Common myeloid progenitor, CD34-positive (primary cell): ENCODE measurements around the gene TMEM185A.

Source experiments
- CTCF ChIA-PET: fragments of 350-600 bp; sonication (Branson Sonifier 250); formaldehyde crosslinking; loops from one replicate; lab custom pipeline; 2021; ENCODE audit warnings: antibody characterized with exemption; lab: Charles Lee
- POLR2A ChIA-PET: fragments of 350-600 bp; sonication (Branson Sonifier 250); formaldehyde crosslinking; loops from one replicate; lab custom pipeline; 2021; ENCODE audit warnings: antibody characterized with exemption; lab: Charles Lee
- DNase-seq, 3 donors: peaks; one replicate each; pipeline versions ENCODE4 v3.0.0 to v3.0.0-alpha.2; 2013
- H3K27ac ChIP-seq, 2 experiments: 1 replicate in 1 of 2; 2 replicates in 1 of 2; pipeline ENCODE4 v1.7.0; 2013; ENCODE audit warnings: inconsistent platforms in 2 of 2, low read length in 2 of 2, mild to moderate bottlenecking in 2 of 2, low read depth in 1 of 2, moderate library complexity in 1 of 2; ENCODE audit not compliant: severe bottlenecking in 2 of 2, insufficient read depth in 1 of 2, poor library complexity in 1 of 2
- H3K27me3 ChIP-seq, 5 experiments: replicated peaks in 2 of 5; 1 replicate in 3 of 5; 2 replicates in 2 of 5; pipeline versions ENCODE4 v1.6.1 to v1.7.0; 2013; ENCODE audit warnings: low read length in 4 of 5, mild to moderate bottlenecking in 2 of 5, moderate library complexity in 2 of 5, inconsistent platforms in 1 of 5; ENCODE audit not compliant: insufficient read depth in 5 of 5, control insufficient read depth in 4 of 5
- H3K36me3 ChIP-seq, 4 experiments: 1 replicate in 2 of 4; 2 replicates in 2 of 4; pipeline versions ENCODE4 v1.6.1 to v1.7.0; 2013; ENCODE audit warnings: low read length in 3 of 4, control low read depth in 1 of 4, mild to moderate bottlenecking in 1 of 4; ENCODE audit not compliant: control insufficient read depth in 4 of 4, insufficient read depth in 4 of 4
- H3K4me1 ChIP-seq, 4 experiments: 1 replicate in 3 of 4; 2 replicates in 1 of 4; pipeline versions ENCODE4 v1.6.1 to v1.7.1; 2013; ENCODE audit warnings: low read length in 3 of 4, mild to moderate bottlenecking in 3 of 4, control low read depth in 1 of 4, inconsistent platforms in 1 of 4, moderate library complexity in 1 of 4; ENCODE audit not compliant: control insufficient read depth in 4 of 4, insufficient read depth in 4 of 4; ENCODE audit errors: control extremely low read depth in 1 of 4
- H3K4me3 ChIP-seq, 7 experiments: 1 replicate in 4 of 7; 2 replicates in 3 of 7; pipeline versions ENCODE4 v1.5.1 to v1.7.0; 2013; ENCODE audit warnings: mild to moderate bottlenecking in 7 of 7, low read length in 6 of 7, moderate library complexity in 6 of 7, inconsistent platforms in 2 of 7, low read depth in 2 of 7, control low read depth in 1 of 7; ENCODE audit not compliant: insufficient read depth in 4 of 7, control insufficient read depth in 1 of 7; ENCODE audit errors: extremely low read depth in 1 of 7
- H3K9me3 ChIP-seq, 5 experiments: 1 replicate in 4 of 5; 2 replicates in 1 of 5; pipeline versions ENCODE4 v1.6.1 to v1.7.1; 2013; ENCODE audit warnings: low read length in 4 of 5, mild to moderate bottlenecking in 2 of 5, inconsistent platforms in 1 of 5, low read depth in 1 of 5, moderate library complexity in 1 of 5; ENCODE audit not compliant: control insufficient read depth in 4 of 5, insufficient read depth in 2 of 5; ENCODE audit errors: control extremely low read depth in 1 of 5
- WGBS: methylation state at CpG from one replicate; pipeline ENCODE4 v1.1.5; 2013; ENCODE audit not compliant: insufficient coverage; 5-methylcytosine and 5-hydroxymethylcytosine counted together

TMEM185A gene

DNA sequence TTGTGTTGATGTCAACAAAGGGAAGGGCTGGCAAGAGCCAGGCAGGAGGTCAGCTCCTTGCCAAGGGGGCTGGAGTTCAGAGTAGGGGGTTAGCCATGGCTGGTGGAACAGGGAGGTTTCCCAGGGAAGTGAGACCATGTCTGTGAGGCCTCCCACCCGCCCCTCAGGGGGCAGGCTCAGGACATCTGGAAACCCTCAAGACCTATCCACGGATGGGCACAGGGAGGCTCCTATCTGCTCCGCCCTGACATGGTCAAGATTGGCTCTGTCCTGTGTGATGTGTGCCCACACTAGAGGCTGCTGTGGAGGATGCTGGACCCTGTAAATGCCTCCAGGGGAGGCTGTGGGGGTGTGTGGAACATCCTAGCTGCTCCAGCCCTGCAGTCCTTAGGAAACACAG lies 8.0 kb upstream of the TMEM185A start:
- DNase-seq, result no peak
- H3K9me3 ChIP-seq, result peaks cover 0 to 4% (median 0%) of the 10 kb centered on the region in 5 experiments
- WGBS, result 71% methylated on average over 3 of the region's 3 CpGs
- no peak overlapping the region for H3K4me3 ChIP-seq
- POLR2A ChIA-PET, result no interaction called here
- CTCF ChIA-PET, result no interaction called here
- no peaks in the 10 kb centered on the region for H3K36me3 ChIP-seq
- no peaks in the 10 kb centered on the region for H3K4me1 ChIP-seq
- H3K27me3 ChIP-seq, result no peaks in the 10 kb centered on the region
- no peak overlapping the region for H3K27ac ChIP-seq

DNA sequence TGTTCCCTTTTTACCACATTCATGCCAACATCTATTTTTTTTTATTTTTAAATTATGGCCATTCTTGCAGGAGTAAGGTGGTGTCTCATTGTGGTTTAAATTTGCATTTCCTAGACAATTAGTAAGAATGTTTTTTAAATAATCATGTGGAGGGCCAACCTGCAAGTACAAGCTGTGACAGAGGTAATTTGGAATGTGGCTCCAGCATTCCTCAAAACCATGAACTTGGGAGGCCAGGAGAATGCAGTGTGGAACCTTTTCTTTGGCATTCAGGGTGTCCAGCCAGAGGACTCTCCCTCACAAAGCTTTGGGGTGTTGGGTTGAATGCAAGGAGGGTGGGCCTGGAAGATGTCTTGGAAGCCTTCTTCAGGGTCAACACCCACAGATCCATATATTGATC lies 7.3 kb upstream of the TMEM185A start:
- H3K4me3 ChIP-seq, result no peak overlapping the region
- no peaks in the 10 kb centered on the region for H3K27me3 ChIP-seq
- POLR2A ChIA-PET, result no interaction called here
- CTCF ChIA-PET, result interaction anchor here (0.6 kb wide), 1 partner anchor 673 kb away, joined by 3 read pairs; no protein-coding TSS in a partner anchor
- peaks cover 0 to 4% (median 0%) of the 10 kb centered on the region in 5 experiments for H3K9me3 ChIP-seq
- no peak for DNase-seq
- H3K27ac ChIP-seq, result no peak overlapping the region
- H3K4me1 ChIP-seq, result no peaks in the 10 kb centered on the region
- no peaks in the 10 kb centered on the region for H3K36me3 ChIP-seq

DNA sequence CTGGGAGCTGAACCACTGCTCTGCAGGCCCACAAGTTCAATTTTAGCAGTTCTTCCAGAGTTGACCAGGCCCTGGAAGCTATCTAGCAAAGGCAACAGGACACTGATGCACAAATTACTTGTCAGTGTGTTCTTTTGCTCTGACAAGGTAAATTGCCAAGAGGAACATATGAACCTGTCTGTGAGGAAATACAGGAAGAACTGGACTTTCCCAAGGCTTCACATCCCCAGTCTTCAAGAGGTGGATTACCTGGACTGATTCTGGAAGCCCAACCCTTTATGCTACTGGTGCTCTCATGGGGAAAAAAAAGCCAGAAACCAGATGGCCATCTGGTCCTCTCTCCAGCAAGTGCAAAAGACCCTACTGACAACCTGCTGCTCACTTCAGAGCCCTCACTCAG lies 1.9 kb upstream of the TMEM185A start:
- peaks cover 0 to 2% (median 0%) of the 10 kb centered on the region in 4 experiments for H3K36me3 ChIP-seq
- H3K27me3 ChIP-seq, result peaks cover 0 to 8% (median 0%) of the 10 kb centered on the region in 5 experiments
- peaks cover 4 to 19% (median 6%) of the 10 kb centered on the region in 4 experiments for H3K4me1 ChIP-seq
- DNase-seq, result no peak
- CTCF ChIA-PET, result no interaction called here
- peaks cover 0 to 9% (median 0%) of the 10 kb centered on the region in 5 experiments for H3K9me3 ChIP-seq
- no peak overlapping the region for H3K27ac ChIP-seq
- H3K4me3 ChIP-seq, result no peak overlapping the region
- POLR2A ChIA-PET, result no interaction called here

DNA sequence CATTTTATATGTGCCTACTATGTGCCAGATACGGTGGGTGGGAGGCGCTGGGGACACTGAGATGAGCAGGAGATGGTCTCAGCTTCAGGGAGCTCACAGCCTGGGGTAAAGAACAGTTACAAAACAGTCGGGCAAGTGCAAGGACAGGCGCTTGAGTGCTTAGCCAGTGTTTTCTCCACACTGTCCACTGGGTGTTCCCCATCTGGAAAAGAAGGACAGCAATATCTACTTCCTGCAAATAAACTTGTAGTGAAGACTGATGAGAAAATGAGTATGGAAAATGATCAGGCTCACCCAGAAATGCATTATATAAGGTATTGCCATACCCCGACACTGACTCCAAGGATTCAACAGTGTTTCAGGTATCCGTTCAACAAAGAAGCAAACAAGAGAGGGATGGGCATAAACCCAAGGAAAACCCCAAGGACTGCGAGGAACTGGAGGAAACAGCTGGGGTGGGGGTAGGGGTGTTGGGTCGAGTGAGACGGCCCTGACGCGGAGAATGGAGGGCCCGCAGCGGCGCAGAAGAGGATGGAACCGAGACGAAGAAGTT lies 835 bp downstream of the TMEM185A start:
- POLR2A ChIA-PET, result no interaction called here
- Histone ChIP-seq H3K4me1 (peaks cover 4 to 19% (median 6%) of the 10 kb centered on the region in 4 experiments), H3K9me3 (peaks cover 0 to 4% (median 0%) of the 10 kb centered on the region in 5 experiments), H3K27me3 (peaks cover 0 to 8% (median 0%) of the 10 kb centered on the region in 5 experiments), H3K4me3 (peak overlapping the region; percentile 55 to 79 (median 71)), H3K27ac (peak overlapping the region in 1 of 2 experiments; percentile 4), H3K36me3 (peaks cover 0 to 2% (median 0%) of the 10 kb centered on the region in 4 experiments)
- 54% methylated on average over 15 of the region's 16 CpGs for WGBS
- DNase-seq, result peak in 2 of 3 donors; percentile 60
- CTCF ChIA-PET, result no interaction called here

DNA sequence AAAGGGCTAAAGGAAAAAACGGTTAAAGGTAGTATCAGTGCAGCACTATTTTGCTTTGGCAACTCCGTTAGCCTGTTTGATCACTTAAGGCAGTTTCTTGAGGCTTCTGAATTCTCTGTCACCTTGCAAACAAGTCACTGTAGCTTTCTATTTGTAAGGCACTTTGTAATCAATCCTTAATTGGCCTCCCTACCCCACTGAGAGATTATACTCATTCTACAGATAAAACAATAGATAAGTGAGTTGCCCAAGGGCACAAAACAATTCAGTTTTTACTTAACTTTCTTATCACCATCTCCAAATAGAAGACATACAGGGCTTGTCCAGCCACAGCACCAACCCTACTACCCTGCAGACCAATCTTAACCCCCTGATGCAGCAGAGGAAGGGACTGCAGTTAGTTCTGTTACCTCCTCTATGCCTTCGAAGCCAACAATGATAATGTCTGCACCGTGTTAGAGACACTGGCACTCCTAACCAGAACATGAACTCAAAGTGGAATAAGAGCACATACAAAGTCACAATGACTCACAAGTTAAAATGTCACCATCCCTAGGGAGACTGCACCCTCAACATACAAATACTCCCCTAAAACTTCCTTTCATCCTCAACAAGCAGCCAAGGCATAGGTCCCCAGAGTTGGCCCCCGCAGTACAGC lies 1.7 kb downstream of the TMEM185A start:
- ChIA-PET CTCF (no interaction called here), POLR2A (no interaction called here)
- peaks cover 0 to 2% (median 0%) of the 10 kb centered on the region in 4 experiments for H3K36me3 ChIP-seq
- no peak for DNase-seq
- H3K4me3 ChIP-seq, result peak overlapping the region in 4 of 7 experiments; percentile 71 to 79 (median 74)
- peaks cover 4 to 19% (median 6%) of the 10 kb centered on the region in 4 experiments for H3K4me1 ChIP-seq
- peaks cover 0 to 8% (median 0%) of the 10 kb centered on the region in 5 experiments for H3K27me3 ChIP-seq
- H3K9me3 ChIP-seq, result peaks cover 0 to 4% (median 0%) of the 10 kb centered on the region in 5 experiments
- 93% methylated on average over 3 of the region's 5 CpGs for WGBS
- no peak overlapping the region for H3K27ac ChIP-seq

DNA sequence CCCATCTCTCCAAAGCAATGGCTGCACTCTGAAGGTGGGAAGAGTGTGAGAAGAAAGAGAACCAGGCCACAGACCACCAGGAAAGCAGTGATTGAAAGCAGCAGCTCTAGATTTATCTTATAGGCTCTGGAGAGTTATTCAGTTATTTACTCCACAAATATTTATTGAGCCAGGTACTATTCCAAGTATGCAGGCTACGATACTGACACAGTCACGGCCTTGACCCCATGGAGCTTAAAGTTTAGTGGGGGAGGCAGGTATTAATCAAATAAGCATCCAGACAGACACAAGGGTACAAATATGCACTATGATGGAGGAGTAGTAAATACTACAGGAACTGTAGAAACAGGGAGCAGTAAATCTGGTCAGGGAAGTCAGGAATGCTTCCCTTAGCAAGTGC lies 2.8 kb downstream of the TMEM185A start:
- DNase-seq, result no peak
- WGBS, result 100% methylated on average over 1 of the region's 2 CpGs
- ChIA-PET POLR2A (no interaction called here), CTCF (no interaction called here)
- no peak overlapping the region for H3K27ac ChIP-seq
- H3K4me3 ChIP-seq, result no peak overlapping the region
- peaks cover 4 to 19% (median 6%) of the 10 kb centered on the region in 4 experiments for H3K4me1 ChIP-seq
- H3K27me3 ChIP-seq, result peaks cover 0 to 8% (median 0%) of the 10 kb centered on the region in 5 experiments
- H3K9me3 ChIP-seq, result peaks cover 0 to 4% (median 0%) of the 10 kb centered on the region in 5 experiments
- H3K36me3 ChIP-seq, result peaks cover 0 to 2% (median 0%) of the 10 kb centered on the region in 4 experiments

DNA sequence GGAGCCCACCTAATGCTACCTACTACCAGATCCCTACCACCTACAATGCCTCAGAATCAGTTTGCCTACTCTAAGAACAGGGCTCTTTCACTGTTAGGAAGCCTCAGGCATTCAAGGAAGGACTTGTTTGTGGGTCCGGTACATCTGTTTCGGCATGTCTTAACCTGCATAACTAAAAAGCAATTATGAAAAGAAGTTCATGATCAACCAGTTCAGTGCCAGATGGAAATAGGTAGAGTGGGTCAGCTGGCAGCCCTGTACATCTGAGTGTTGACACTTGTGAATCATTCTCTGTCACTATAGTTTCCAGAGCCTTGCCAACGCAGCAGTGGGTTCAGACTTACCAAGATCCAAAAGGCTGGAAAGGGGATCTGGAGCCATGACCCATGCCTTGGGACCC lies 3.3 kb downstream of the TMEM185A start:
- Histone ChIP-seq H3K27ac (no peak overlapping the region), H3K9me3 (peaks cover 0 to 4% (median 0%) of the 10 kb centered on the region in 5 experiments), H3K27me3 (peaks cover 0 to 3% (median 0%) of the 10 kb centered on the region in 5 experiments), H3K36me3 (peaks cover 0 to 2% (median 0%) of the 10 kb centered on the region in 4 experiments), H3K4me3 (no peak overlapping the region), H3K4me1 (peaks cover 4 to 19% (median 6%) of the 10 kb centered on the region in 4 experiments)
- ChIA-PET CTCF (no interaction called here), POLR2A (no interaction called here)
- no peak for DNase-seq
- 90% methylated on average over 3 of the region's 3 CpGs for WGBS
